HepG2 (cell line): ENCODE results near the gene FOXR1. TPM values are rescaled to one million over a fixed set of nuclear protein-coding genes. Genes with fewer than 3 reads are reported as not detected.
A peak's percentile ranks its signal among the peaks of the same experiment; 100 is the strongest.

ENCODE experiments used
- BRD4 ChIP-seq: sonication (generic); formaldehyde crosslinking; IDR thresholded peaks from 2 replicates; pipeline ENCODE4 v1.4.0; 2020; ENCODE audit warnings: missing genetic modification reagents
- CBX2 ChIP-seq, 2 experiments: fragments of 200-600 bp in 1 of 2; sonication (generic); formaldehyde crosslinking in 1 of 2; IDR thresholded peaks; 2 replicates each; pipeline versions ENCODE4 v1.7.0 to v1.8.1; 2018 to 2022; ENCODE audit warnings: low read depth in 2 of 2, low read length in 1 of 2, mild to moderate bottlenecking in 1 of 2, missing genetic modification reagents in 1 of 2
- CBX5 ChIP-seq: sonication (generic); formaldehyde crosslinking; IDR thresholded peaks from 2 replicates; pipeline ENCODE4 v1.4.0; 2020; ENCODE audit warnings: missing genetic modification reagents, borderline replicate concordance
- FOXK2 ChIP-seq: fragments of 450-650 bp; IDR thresholded peaks from 2 replicates; pipeline ENCODE4 v1.6.1; 2016
- HDAC6 ChIP-seq: fragments of 200-600 bp; sonication (generic); IDR thresholded peaks from 2 replicates; pipeline ENCODE4 v1.7.0; 2017; ENCODE audit warnings: mild to moderate bottlenecking, antibody characterized with exemption, low read length, low read depth
- HNRNPL ChIP-seq: fragments of 200-400 bp; formaldehyde crosslinking; IDR thresholded peaks from 2 replicates; pipeline ENCODE4 v1.6.1; 2017; ENCODE audit warnings: mild to moderate bottlenecking, low read depth, low read length
- MIXL1 ChIP-seq: IDR thresholded peaks from 2 replicates; pipeline ENCODE4 v1.6.1; 2016
- NFIC ChIP-seq: IDR thresholded peaks from 2 replicates; pipeline ENCODE4 v1.6.1; 2012; ENCODE audit warnings: mild to moderate bottlenecking, low read length, inconsistent platforms
- PAX8 ChIP-seq: sonication (generic); formaldehyde crosslinking; IDR thresholded peaks from 2 replicates; pipeline ENCODE4 v1.8.0; 2022; ENCODE audit warnings: mild to moderate bottlenecking, missing genetic modification reagents, borderline replicate concordance
- POLR2A ChIP-seq, 2 experiments: IDR thresholded peaks; 2 replicates each; pipeline ENCODE4 v1.6.1; 2011; ENCODE audit warnings: low read depth in 2 of 2, low read length in 2 of 2, mild to moderate bottlenecking in 1 of 2, moderate library complexity in 1 of 2; ENCODE audit not compliant: insufficient read depth in 1 of 2
- RFX3 ChIP-seq: IDR thresholded peaks from 2 replicates; pipeline ENCODE4 v1.6.1; 2016; ENCODE audit warnings: missing biosample characterization, missing genetic modification reagents
- SETDB1 ChIP-seq: sonication (generic); formaldehyde crosslinking; IDR thresholded peaks from 2 replicates; pipeline ENCODE4 v1.5.1; 2020; ENCODE audit warnings: missing genetic modification reagents, mild to moderate bottlenecking, borderline replicate concordance
- SIN3A ChIP-seq: IDR thresholded peaks from 2 replicates; pipeline ENCODE4 v1.6.1; 2011; ENCODE audit warnings: low read depth, mild to moderate bottlenecking, control low read depth, low read length, borderline replicate concordance
- SIN3B ChIP-seq: fragments of 150-350 bp; IDR thresholded peaks from 2 replicates; pipeline ENCODE4 v1.6.1; 2014; ENCODE audit warnings: low read length
- SMAD9 ChIP-seq: sonication (generic); formaldehyde crosslinking; IDR thresholded peaks from 2 replicates; pipeline ENCODE4 v1.5.1; 2020; ENCODE audit warnings: mild to moderate bottlenecking, missing genetic modification reagents
- SP2 ChIP-seq: sonication (generic); formaldehyde crosslinking; IDR thresholded peaks from 2 replicates; pipeline ENCODE4 v1.5.1; 2020; ENCODE audit warnings: mild to moderate bottlenecking, missing genetic modification reagents
- TARDBP ChIP-seq: sonication (generic); formaldehyde crosslinking; IDR thresholded peaks from 2 replicates; pipeline ENCODE4 v1.8.0; 2022; ENCODE audit warnings: mild to moderate bottlenecking, missing genetic modification reagents
- TBP ChIP-seq: sonication (generic); formaldehyde crosslinking; IDR thresholded peaks from 2 replicates; pipeline ENCODE4 v1.5.0; 2020; ENCODE audit warnings: missing genetic modification reagents
- TERF1 ChIP-seq: sonication (generic); formaldehyde crosslinking; IDR thresholded peaks from 2 replicates; pipeline ENCODE4 v1.8.0; 2022; ENCODE audit warnings: mild to moderate bottlenecking, missing genetic modification reagents, moderate library complexity
- THAP8 ChIP-seq: sonication (generic); formaldehyde crosslinking; IDR thresholded peaks from 2 replicates; pipeline ENCODE4 v1.5.1; 2020; ENCODE audit warnings: missing genetic modification reagents, mild to moderate bottlenecking, borderline replicate concordance
- YEATS4 ChIP-seq: sonication (generic); formaldehyde crosslinking; IDR thresholded peaks from 2 replicates; pipeline ENCODE4 v1.4.0; 2020; ENCODE audit warnings: missing genetic modification reagents, borderline replicate concordance
- ZNF235 ChIP-seq: sonication (generic); formaldehyde crosslinking; IDR thresholded peaks from 2 replicates; pipeline ENCODE4 v1.8.1; 2023; ENCODE audit warnings: mild to moderate bottlenecking, missing genetic modification reagents, borderline replicate concordance
- ZNF501 ChIP-seq: sonication (generic); formaldehyde crosslinking; IDR thresholded peaks from 2 replicates; pipeline ENCODE4 v1.5.1; 2020; ENCODE audit warnings: mild to moderate bottlenecking, moderate library complexity, missing genetic modification reagents
- ZNF572 ChIP-seq: sonication (generic); formaldehyde crosslinking; IDR thresholded peaks from 2 replicates; pipeline ENCODE4 v1.5.1; 2020; ENCODE audit warnings: mild to moderate bottlenecking, missing genetic modification reagents
- ZNF615 ChIP-seq: sonication (generic); formaldehyde crosslinking; IDR thresholded peaks from 2 replicates; pipeline ENCODE4 v1.5.0; 2020; ENCODE audit warnings: mild to moderate bottlenecking, missing genetic modification reagents, borderline replicate concordance
- ZNF770 ChIP-seq: sonication (generic); formaldehyde crosslinking; IDR thresholded peaks from 2 replicates; pipeline ENCODE4 v1.5.0; 2020; ENCODE audit warnings: mild to moderate bottlenecking, missing genetic modification reagents
- polyA plus RNA-seq, 8 experiments: library from polyadenylated mRNA; depleted of rRNA in 3 of 8; stranded (reverse) in 7 of 8; unstranded in 1 of 8; fragments of >200 nt; fragmentation: Illumina TruSeq in 4 of 8; extraction: Trizol in 4 of 8; gene quantifications; 2 replicates each; pipeline versions ENCODE4 v1.2.1 to v1.2.3, GENCODE V29; 2011 to 2016; ENCODE audit warnings: low read depth in 4 of 8, missing spikeins in 1 of 8, mixed read lengths in 1 of 8; ENCODE audit not compliant: insufficient read depth in 1 of 8
- total RNA-seq, 5 experiments: library from RNA; depleted of rRNA; stranded (reverse); fragments of >200 nt; fragmentation: Illumina TruSeq; extraction: Trizol; gene quantifications; 2 replicates each; pipeline ENCODE4 v1.2.3, GENCODE V29; 2016; ENCODE audit warnings: low read depth in 1 of 5
- TF ChIP-seq, protein P1 (sequence below): IDR thresholded peaks from 2 replicates; pipeline ENCODE4 v1.6.1; 2016

Gene FOXR1
- total and polyA plus RNA-seq, 2 of the 13 experiments (the other 11 are each of a cell fraction or from before 2014, with no cell fraction given), result not detected

DNA sequence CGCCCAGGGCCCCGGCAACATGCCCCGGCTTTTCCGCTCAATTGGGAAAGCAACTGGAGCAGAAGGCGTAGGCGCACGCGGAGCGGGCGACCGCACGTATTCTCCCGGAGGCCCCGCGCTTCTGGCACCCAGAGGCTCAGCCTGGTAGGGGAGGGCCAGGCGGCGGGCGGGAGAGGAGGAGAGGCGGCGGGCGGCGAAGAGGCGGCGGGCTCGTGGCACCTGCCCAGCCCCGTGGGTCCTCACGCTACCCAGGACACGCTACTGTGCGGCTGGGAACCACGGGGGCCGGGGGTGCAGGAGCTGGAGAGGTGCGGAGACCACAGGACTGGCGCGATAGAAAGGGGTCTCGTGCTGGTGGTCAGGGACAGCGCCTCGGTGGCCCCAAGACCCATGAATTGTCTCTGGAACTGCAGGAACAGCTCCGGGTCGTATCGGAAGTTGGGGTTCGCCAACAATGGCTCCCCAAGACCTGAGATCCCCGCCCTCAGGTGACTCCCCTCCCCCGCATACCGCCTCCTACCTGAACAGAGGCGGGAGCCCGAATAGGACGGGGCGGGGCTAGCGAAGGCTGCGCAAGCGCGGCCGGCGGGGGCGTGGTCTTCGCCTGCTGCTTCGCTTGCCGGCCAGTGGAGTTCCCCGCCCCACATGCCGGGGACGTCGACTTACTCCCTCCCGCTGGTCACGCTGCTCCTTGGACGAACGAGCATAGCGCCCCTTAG is 58.9 kb downstream of the FOXR1 start, which contains the start of gene SLC37A4 (continued):
- TF ChIP-seq PAX8 (CRISPR knock-in tag) (no peak), ZNF572 (0 out of 2 replicates have a peak, but pooled peaks have one; percentile 36), RFX3 (no peak), TBP (CRISPR knock-in tag) (no peak), TARDBP (CRISPR knock-in tag) (peak; percentile 85), BRD4 (CRISPR knock-in tag) (no peak), SIN3B (no peak), SP2 (peak; percentile 46; the same call in 1 of the 2 replicates), SIN3A (peak; percentile 23; the same call in 1 of the 2 replicates), ZNF615 (CRISPR knock-in tag) (no peak), ZNF235 (no peak), THAP8 (CRISPR knock-in tag) (peak; percentile 95; the same call in 1 of the 2 replicates), NFIC (no peak), TERF1 (CRISPR knock-in tag) (no peak), CBX5 (CRISPR knock-in tag) (peak; percentile 77; the same call in 1 of the 2 replicates), SETDB1 (CRISPR knock-in tag) (0 out of 2 replicates have a peak, but pooled peaks have one; percentile 35), SMAD9 (CRISPR knock-in tag) (no peak), FOXK2 (no peak), ZNF501 (CRISPR knock-in tag) (peak; percentile 35; the same call in 1 of the 2 replicates), CBX2 (IDR thresholded peaks at IDR 0.05; ENCODE audit: low read depth, low read length) (no peak), CBX2 (CRISPR knock-in tag; IDR thresholded peaks at IDR 0.05; ENCODE audit: low read depth) (no peak), YEATS4 (peak; percentile 55; the same call in 1 of the 2 replicates), HNRNPL (peak; percentile 11; the same call in 1 of the 2 replicates), POLR2A (IDR thresholded peaks at IDR 0.05; ENCODE audit: insufficient read depth in 1 of 2, low read depth in 2 of 2, low read length in 2 of 2) (peak; percentile 14 to 83; a peak in 2 of 4 replicates), ZNF770 (CRISPR knock-in tag) (no peak), HDAC6 (no peak), MIXL1 (CRISPR knock-in tag) (peak; percentile 70; the same call in 1 of the 2 replicates)
- TF ChIP-seq, protein P1, sequence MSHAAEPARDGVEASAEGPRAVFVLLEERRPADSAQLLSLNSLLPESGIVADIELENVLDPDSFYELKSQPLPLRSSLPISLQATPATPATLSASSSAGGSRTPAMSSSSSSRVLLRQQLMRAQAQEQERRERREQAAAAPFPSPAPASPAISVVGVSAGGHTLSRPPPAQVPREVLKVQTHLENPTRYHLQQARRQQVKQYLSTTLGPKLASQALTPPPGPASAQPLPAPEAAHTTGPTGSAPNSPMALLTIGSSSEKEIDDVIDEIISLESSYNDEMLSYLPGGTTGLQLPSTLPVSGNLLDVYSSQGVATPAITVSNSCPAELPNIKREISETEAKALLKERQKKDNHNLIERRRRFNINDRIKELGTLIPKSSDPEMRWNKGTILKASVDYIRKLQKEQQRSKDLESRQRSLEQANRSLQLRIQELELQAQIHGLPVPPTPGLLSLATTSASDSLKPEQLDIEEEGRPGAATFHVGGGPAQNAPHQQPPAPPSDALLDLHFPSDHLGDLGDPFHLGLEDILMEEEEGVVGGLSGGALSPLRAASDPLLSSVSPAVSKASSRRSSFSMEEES, result peak; percentile 93
